GM19351 (cell line): ENCODE results near the gene SLC9A9.
"Not testable (repeated sequence)": the region's sequence is repeated elsewhere in the genome, so short reads cannot be mapped to it uniquely, and the experiment has no call there.

Experiments
- ATAC-seq: cut with Tn5 transposase; IDR thresholded peaks from one replicate; pipeline ENCODE4 v1.9.1; 2021; ENCODE audit warnings: mild to moderate bottlenecking, moderate library complexity; ENCODE audit not compliant: unreplicated experiment

SLC9A9 gene

DNA sequence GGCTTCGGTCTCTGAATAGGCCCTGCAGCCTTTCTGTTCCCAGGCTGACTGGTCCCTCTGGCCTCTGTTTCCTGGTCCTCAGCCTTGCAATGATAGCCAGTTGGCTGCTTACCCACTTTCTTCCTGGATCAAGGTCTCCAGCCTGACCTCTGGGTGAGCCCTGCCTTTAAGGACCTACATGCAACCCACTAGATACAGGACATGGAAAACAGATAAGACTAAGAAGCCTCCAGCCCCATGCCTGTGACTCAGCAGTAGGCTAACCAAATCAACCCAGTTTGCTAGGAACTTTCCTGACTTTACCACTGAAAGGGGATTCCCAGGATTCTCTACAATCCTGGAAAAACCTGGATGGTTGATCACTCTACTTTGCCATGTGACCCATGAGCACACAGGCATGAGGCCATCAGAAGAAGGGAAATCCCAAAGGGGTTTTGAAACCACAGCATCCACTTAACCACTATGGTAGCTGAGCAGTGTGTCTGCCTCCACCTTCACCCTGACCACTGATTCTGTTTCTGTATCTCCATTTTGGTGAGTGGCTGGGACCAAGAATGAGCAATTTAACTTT is 540.6 kb downstream of the SLC9A9 start:
- ATAC-seq = no peak

DNA sequence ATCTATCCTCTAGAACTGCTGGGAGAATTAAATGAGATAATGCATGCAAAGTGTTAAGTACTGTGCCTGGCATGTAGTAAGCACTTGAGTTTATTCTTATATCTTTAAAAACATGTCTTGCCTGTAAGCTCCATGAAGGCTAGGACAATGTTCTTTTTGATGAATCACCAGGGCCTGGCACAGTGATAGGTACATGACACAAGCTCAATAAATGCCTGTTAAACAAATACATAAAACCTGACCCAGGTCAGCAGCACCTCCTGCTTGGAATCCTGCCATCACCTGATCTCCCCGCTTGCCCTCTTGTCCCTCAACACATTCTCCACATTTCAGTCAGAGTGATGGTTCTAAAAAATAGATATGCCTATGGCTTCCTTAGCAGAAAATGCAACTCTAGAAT is 541.9 kb downstream of the SLC9A9 start:
- no peak for ATAC-seq

DNA sequence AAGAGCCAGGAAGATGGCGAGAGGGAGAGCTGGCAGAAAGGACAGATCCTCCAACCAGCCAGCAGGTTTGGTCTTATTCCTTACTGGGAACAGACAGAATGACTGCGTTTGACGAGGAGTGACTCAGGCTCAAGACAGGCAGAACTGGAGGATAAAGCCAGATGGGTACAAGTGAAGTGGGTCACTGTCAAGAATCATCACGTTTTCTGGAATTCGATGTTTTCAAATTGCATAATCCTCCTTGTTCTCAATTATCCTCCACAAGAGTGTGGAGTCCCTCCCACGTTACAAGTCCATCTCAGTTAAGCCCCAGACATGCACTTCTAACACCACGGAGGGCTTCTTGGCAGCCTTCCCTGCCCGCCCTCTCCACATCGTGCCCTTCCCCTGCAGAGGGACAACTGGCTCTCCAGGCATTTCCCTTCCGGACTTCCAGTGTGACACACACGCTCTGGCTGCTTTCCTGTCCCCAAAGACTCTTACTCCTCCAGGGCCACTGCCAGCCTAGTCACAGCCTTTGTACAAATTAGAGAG is 545.6 kb downstream of the SLC9A9 start:
- ATAC-seq = no peak

DNA sequence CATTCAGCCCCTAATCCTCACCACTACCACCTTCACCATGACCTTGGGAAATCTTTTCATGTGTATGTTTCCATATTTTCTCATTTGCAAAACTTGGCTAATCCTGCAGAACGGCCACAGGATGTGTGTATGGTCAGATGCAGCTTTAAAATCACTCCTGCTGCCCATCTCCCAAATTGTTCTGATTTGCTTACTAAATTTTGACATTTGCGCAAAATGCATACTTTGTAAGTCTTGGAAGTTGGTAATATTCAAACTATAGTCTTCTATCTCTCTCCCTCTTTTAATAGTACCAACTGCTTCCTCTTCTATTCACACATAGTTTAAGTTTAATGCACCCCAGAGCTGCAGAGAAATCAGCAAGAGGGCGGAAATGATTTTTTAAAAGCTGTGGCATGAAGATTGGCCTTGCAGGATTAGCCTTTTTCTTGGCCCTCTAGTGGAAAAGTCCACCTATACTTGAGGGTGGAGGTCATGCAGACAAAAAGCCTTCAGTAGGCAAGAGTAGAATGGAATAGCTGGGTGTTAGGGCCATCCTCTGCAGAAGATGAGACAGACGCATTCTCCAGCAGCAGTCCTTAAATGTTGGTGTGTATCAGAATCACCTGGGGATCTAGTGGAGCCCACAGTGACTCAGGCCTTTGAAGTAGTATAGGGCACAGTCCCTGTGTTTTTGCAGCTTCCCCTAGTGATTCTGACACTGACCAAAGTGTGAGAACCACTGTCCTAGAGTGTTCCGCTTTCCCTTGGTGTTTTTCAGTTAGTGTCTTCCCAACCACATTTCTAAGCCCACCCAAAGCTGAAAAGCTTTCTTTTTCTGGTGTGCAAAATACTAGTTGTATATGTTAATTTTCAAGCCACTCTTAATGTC is 547.0 kb downstream of the SLC9A9 start:
- no peak for ATAC-seq

DNA sequence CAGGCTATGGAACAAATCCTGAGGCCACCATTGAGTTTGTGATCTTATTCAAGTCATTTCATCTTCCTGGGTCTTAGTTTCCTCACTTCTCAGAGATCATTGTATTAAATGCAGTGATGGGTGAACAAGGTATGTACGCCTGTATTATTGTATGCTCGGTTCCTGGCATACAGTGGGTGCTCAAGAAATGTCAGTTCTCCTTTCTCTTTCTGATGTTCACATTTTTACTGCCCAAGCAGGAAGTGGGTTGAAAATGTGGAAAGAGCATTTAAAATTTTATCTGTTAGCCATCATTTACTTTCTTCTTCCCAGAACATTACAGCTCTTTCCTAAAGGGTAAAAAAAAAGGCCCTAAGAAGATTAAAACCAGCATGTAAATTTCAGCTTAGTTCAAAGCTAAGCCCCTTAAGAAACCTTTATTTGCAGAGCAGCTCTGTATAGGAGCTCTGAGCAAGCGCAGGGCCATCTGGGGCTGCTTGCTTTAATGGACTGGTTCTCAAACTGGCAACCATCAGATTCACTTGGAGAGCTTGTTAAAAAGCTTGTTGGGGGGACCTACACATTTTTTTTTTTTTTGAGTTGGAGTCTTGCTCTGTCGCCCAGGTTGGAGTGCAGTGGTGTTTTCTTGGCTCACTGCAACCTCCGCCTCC is 549.3 kb downstream of the SLC9A9 start:
- no peak for ATAC-seq

DNA sequence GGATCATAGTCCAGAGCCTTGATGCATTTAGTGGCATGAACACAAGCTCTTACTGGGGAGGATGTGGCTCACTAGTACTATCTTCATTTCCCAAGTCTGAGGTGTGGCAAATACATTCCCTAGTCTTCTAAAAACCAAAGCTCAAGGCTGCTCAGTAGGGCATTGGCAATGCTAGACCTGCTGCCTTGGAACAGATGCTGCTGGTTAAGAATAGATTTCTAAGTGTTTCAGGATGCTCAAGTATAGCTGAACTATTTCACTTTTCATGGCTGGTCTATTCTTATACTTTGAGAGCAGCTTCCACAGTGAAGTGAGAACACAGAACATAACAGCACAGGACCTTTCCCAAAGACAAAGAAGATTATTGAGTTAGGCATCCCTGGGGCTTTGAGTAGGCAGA is 549.9 kb downstream of the SLC9A9 start:
- no peak for ATAC-seq

DNA sequence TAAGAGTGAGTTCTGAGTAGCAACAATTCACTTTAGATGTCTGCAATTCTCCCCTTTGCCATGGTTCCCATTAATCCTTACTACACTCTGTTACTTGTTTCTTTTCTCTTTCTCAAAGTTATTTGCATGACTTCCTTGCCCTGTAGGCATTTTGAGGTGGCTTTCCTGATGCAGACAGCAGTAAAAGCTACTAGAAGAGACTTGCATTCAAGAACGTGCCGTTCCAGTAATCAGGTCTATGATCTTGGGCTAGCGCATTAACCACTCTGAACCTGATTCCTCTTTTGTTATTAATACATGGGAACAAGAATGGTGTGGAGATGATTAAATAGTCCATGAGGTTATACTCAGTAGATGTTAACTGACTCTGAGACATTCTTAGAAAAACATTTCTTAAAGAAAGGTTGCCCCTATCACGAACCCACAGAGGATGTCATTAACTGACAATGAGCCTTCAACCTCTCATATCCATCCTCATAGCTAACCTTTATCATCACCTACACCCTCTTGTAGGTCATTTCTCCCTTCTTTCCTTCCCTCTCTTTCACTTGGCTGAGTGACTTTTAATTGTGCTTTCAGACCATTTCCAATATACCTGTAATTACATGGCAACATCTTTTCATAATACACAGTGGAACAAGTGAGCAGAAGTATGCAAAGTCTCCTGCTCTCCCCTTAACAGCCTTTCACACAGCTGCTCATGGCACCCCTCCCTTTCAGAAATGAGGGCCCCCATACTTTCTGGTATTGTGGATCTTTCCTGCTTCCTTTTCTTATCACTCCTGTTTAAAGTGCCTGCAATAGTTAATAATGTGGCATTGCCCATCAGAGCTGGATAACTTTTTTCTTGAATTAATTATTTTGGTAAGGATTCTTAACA is 552.8 kb downstream of the SLC9A9 start:
- ATAC-seq = peak; percentile 53

DNA sequence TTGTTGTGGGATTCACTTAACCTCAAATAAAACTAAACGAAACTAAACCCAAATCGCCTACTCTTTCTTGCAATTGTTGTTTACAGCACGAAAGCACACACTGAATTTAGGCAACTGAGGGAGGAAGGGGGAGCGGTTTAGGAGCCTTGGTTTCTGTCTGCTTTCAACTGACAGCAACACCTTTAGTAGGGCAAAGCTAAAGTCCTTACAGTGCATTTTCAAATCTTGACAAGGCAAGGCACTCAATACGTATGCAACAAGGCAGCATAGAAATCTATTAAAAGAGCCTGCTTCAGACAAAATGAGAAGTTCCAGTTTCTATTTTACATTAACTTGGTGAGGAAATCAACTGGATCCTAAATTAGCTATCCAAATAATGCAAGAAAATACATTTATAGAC is 554.1 kb downstream of the SLC9A9 start:
- ATAC-seq = peak; percentile 76

DNA sequence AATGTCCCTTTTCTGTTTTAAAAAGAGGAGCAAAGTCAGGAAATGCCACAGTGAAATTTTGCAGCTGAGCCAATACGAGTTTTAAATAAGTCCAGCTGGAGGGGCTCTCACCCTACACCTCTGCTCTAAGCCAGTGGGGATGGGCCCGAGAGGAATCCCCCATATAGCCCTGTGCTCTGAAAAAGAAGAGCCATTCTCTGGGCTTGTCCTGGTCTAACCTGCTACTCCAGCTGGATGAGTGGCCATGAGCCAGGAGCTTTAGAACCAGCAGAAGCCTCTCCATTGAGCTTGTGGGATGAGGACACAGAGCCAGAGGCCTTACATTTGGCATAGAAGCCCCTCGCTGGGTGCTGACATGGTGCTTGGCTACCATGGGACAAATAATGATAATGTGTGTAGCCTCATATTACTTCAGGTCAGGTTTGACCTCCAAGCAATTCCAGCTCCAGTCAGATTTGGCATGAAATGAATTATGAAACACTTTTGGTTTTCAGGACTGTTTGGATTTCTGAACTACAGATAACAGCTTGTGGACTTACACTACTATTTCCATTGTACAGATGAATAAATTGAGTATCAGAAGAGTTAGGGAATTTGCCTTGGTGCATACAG is 556.3 kb downstream of the SLC9A9 start:
- ATAC-seq = no peak

DNA sequence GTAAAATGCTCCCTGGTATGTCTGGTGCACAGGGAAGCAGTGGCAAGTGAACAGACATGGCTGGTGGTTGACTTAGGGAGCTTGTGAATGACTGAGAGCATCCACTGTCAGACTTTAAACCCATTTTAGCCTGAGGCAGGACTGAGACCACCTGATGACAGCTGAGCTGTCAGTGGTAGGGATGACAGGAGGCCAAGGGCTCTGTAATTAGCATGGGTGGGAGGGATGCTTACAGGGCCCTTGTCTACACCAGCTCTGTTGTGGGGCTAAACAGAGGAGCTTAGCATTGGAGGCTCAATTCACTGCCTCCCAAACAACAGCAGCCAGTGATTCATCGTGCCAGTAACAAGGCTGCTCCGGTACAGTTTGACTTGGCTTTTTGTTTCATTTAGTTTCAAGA is 559.3 kb downstream of the SLC9A9 start:
- ATAC-seq = no peak

DNA sequence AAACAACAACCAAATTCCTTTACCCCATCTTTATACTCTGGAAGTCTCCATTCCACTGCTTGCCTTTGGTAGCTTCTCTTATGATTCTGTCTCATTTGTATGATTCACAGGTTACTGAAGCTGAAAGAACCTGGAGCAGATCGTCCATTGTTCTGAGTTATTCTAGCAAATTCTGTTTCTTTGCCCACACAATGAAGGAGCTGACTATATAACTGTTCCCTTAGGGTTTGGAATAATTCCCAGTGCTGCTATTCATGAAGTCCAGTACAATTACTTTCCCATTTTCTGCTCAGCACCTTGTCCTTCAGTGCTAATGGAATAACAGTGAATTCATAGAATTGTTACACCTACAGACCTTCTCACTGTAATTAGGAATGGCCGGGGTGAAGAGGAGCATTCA is 560.9 kb downstream of the SLC9A9 start:
- ATAC-seq = no peak

DNA sequence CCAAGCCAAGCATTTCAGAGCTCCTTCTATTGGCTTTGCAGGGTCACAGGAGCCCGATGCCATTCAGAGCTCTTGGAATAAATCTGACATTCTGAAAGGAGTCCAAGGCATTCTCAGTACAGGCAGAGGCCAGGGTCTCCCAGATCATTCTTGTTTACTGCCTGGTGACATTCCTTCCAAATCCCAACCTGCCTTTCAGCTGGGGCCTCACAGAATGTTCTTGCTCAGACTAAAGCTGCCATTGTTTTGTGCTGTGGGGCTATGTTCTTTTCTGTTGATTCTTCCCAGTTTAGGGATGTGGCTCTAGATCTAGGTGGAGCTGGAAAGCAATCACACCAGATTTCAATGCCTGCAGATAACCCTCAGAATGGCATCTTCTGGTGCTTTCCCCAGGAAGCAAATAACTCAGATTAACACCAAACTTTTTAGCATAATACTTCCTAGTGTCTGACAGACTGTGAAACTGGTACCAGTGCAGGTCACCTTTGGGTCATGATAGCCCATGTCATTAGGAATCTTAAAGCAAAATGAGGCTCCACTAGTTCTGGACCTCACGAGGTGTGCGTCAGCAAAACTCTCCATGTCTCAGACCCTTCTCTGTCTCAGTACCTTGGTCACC is 561.8 kb downstream of the SLC9A9 start:
- ATAC-seq = no peak

DNA sequence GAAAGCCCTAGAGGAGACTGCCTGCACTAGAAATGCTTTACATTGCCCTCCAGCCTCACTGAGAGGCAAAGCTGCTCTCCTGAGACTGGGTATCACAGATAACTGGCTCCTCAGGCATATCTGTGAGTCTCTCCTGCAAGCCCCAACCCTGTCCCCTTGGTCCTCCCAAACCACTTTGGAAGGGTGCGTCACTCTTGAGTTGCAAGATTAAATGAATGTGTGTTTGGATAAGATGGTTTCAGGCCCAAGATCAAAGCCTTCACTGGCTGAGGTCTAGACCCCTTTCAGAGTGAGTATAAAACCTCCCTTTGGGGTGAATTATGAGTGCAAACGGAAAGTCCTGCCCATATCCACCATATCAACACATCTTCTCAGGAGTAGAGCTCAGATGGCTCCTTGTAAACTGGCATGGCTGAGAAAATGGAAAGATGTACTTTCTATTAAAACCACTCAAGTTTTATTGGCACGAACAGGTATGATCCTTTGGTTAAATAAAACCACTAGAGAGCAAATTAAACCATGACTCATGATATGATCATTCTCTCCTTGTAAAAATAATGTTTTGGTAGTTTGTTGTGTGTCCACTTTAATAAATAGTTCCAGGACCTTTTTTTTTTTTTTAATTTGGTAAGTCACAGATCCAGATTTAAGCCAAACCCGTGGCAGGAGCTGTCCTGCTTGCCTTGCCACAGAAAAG is 564.7 kb downstream of the SLC9A9 start:
- no peak for ATAC-seq

DNA sequence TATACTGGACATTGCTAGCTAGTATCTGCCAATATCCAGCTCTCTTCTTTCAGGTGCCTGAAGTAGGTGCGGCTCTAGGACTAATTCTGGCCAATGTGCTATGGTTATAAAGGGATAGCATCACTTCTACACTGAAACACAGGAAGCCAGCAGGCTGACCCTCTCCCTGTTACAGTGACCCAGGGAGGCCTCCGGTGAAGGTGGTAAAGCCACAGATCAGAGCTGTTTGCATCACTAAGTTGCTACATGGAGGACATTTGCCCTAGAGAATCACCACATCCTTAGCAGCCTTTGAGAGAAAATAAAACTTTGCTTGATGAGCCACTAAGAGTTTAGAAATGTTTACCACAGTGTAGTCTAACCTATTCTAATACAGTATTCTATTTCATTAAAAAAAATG is 567.3 kb downstream of the SLC9A9 start:
- ATAC-seq = no peak

DNA sequence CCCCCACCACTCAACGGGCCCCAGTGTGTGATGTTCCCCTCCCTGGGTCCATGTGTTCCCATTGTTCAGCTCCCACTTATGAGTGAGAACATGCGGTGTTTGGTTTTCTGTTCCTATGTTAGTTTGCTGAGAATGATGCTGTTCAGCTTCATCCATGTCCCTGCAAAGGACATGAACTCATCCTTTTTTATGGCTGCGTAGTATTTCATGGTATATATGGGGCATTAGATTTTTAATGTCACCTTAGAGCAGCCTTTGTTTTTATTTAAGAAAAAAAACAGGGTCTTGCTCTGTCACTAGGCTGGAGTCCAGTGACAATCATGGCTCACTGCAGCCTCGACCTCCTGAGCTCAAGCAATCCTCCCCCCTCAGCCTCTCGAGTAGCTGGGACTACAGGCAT is 568.7 kb downstream of the SLC9A9 start:
- ATAC-seq = not testable (repeated sequence)

DNA sequence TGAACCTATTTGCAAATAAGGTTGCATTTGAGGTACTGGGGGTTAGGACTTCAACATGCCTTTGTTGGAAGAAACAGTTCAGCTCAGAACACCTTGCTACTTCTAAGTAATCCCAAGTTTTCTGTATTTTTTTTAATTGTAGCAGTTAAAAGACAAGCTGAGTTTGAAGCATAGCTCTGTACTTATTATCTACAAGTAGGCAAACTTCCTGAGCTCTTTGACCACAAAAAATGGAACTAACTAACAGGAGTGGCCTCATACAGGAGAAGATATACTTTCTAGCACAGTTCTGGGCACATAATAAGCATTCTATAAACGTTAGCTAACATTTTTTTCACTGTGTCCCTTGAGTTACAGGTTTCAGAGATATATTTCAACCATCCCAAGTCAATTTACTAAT is 569.5 kb downstream of the SLC9A9 start:
- ATAC-seq = no peak

DNA sequence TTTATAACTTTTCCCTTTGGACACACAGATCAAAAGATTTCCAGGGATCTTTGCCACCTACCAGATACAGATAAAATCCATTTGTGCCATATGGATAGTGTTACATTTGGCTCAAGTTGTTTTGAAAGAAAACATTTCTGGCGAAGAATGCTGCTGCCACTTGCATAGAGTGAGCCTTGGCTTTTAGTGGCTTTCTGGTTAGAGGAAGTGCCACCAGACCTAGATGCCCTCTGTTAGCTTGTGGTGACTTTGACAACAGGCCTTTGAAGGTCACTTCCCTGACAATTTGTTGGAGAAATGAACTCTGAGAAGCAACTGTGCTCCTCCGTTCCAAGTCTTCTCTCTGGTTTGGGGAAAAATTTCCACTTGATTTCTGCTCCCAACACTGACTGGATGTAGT is 570.7 kb downstream of the SLC9A9 start:
- no peak for ATAC-seq

DNA sequence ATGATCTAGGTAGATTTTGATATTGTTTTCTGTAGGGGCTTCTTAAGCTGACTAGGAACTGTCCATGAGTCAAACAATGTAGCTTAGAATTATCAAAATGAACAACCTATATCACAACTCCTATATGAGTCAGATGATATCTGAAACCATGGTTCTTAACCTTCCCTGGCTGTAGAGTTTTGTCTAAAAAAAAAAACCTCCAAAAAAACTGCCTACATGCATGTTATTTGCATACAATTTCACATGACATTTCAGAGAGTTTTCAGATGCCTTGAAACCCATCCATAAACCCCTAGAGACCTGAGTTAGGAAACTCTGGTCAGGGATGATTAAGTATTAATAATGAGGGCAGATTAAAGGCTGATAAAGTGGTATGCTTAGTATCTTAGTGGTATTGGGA is 571.7 kb downstream of the SLC9A9 start:
- ATAC-seq = peak; percentile 94

DNA sequence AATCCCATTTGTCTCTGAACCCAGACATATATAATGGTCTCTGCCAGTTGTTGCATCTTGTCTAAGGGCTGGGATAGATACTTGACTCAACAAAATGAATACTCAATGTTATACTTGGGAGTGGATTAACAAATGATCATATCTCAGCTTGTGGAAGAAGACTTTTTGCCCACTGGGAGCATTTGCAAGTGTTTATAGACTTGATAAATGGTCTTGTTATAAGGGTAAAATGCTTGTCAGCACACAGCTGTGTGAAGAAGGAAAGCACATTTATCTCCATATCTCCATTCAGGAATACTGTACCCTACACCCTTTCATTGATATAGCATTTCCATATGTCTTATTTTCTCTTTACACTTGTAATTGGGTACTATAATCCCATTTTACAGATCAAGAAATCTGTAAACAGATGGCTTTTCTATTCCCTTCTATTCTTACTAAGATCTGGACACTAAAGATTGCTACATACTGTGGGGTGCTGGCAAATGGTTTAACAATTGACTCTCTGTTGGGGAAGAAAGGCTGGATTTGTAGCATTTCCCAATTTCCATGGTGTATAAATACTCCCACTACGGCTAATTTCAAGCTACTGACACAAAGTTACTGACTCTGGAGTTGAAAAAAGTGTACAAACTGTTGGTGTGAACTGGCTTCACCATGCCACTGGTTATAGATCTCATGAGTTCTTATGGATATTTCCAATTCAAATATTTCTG is 574.1 kb downstream of the SLC9A9 start:
- ATAC-seq = no peak
